CD4-positive, alpha-beta T cell treated with Interleukin-6 for 4 hours (primary cell): ENCODE measurements around the gene RASGRP4.
"Not testable (repeated sequence)": the region's sequence is repeated elsewhere in the genome, so short reads cannot be mapped to it uniquely, and the experiment has no call there.

Source experiments
- DNase-seq: peaks from one replicate; pipeline ENCODE4 v3.0.0-alpha.2; 2020; ENCODE audit warnings: mixed read lengths

The RASGRP4 gene

GRCh38 chr19:38412961-38413360 is 13.1 kb downstream of the RASGRP4 start:
- no peak for DNase-seq

DNA sequence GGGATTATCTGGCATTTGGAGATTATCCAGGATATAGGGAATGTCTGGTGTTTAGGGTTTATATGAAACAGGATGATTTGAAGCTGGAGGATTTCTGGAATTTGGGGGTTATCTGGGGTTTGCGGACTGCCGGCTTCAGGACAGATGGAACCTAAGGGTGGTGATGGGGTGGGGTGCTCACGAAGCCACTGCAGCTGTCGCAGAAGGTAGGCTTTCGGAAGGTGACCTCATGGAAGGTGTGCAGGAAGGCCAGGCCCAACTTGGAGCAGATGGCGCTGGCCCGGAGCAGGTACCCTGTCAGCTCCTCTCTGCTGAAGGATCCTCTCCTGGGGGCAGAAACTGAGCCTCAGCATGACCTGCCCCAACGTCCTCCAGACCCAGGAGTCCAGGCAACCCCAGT is 13.5 kb downstream of the RASGRP4 start:
- no peak for DNase-seq

- not testable (repeated sequence) for DNase-seq
These were observed 14.1 kb downstream of the RASGRP4 start for GRCh38 chr19:38411898-38412297.

GRCh38 chr19:38411041-38411712 is 14.8 kb downstream of the RASGRP4 start:
- no peak for DNase-seq

DNA sequence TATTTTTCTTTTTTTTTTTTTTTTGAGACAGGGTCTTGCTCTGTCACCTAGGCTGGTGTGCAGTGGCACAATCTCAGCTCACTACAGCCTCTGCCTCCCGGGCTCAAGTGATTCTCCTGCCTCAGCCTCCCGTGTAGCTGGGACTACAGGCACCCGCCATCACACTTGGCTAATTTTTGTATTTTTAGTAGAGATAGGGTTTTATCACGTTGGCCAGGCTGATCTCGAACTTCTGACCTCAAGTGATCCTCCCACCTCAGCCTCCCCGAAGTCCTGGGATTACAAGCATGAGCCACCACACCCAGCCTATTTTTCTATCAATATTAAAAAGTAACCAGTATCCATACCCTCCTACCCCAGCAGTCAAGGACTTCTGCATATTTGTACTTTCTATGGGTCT is 15.6 kb downstream of the RASGRP4 start:
- DNase-seq = not testable (repeated sequence)

DNA sequence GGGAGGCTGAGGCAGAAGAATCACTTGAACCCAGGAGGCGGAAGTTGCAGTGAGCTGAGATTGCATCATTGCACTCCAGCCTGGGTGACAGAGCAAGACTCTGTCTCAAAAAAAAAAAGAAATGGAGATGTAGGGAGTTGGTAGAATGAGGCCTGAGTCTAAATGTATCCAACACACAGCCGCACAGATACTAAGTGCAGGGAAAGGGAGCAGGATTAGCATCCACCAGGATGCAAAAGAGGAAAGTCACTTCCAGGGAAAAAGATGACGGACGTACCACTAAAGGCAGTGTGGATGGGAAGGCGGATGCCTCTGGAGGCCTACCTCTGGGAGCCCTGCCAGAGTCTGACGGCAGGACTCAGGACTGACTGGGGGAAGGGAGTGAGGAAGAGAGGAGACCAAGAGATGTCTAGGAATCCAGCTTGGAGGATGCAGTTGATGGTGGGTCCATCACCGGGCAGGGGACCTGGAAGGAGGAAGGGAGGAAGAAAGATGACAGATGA is 16.3 kb downstream of the RASGRP4 start:
- no peak for DNase-seq

GRCh38 chr19:38405276-38405675 is 20.7 kb downstream of the RASGRP4 start:
- no peak for DNase-seq

DNA sequence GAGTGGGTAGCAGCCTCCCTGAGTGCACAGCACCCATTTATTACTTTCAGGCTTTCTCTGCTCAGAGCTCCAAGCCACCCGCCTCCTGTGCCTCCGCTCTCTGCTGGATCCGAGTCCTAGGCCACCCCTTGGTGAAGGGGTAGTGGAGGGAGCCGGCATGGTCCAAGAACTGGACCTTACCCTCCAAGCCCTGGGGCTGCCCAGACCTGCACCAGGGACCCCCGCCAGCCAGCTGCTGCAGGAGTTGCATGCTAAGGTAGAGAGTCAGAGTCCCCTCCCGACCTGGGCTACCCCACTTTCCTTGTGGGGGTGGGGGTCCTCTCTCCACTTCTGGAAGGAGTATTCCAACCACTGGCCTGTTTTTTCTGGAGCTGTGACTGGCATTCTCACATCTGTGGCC is 21.2 kb downstream of the RASGRP4 start:
- DNase-seq = no peak

- peak; percentile 99 for DNase-seq
These were observed 22.9 kb downstream of the RASGRP4 start, which contains the start of gene FAM98C for GRCh38 chr19:38402967-38403674. TSS of gene FAM98C (plus strand) at chr19:38403093. CDS start at chr19:38403154, 61 bp downstream.

GRCh38 chr19:38402623-38402966 is 23.4 kb downstream of the RASGRP4 start:
- no peak for DNase-seq

DNA sequence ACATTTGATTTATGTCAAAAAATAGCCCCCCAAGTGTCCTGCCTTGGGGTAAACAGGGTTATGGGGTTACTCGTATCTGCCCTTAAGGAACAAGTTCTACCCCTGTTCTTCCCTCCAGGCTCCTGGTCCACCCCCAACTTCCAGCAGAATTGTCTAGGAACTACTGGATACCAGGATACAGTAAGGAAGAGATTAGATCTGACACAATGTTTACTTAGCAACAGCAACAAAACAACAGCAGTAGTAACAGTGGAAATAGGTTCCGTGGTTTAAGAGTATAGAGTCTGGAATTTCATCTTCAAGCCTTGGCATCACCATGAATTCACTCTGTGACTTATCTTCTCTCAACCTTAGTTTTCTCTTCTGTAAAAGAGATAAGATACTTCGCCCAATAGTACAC is 24.9 kb downstream of the RASGRP4 start:
- no peak for DNase-seq

DNA sequence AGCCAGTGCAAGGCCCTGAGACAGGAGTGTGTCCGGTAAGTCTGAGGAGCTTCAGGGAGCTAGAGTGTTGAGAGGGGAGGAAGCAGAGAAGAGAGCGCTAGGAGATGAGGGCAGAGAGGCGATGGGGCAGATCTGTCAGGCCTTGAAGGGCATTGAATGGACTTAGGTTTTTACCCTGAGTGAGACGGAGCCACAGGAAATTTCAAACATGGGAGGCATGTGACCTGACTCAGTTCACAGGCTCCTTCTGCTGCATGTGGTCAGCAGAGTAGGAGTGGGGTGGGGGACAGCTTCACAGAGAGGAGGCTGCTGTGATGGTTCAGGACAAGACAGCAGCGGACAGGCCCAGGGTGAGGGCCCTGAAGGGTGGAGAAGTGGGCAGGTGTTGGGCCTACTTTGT is 25.7 kb downstream of the RASGRP4 start:
- DNase-seq = no peak

DNA sequence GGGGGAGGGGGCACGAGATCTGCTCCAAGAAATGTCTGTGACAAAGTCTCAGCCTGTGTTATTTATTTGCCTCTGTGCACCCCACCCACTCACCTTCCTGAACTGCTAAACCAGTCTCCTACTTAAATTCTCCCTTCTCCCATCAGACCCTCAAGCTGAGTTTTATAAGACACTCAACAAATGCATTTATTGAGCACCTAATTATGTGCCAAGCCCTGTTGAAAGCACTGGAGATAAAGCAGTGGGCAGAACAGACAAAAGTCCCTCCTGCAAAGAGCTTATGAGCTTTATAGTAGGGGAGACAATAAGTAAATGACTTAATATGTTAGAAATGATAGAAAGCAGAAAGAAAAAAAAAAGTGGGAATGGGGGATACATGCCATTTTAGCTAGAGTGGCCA is 26.5 kb downstream of the RASGRP4 start:
- no peak for DNase-seq

- DNase-seq = no peak
These were observed 26.9 kb downstream of the RASGRP4 start for GRCh38 chr19:38399081-38399480.

DNA sequence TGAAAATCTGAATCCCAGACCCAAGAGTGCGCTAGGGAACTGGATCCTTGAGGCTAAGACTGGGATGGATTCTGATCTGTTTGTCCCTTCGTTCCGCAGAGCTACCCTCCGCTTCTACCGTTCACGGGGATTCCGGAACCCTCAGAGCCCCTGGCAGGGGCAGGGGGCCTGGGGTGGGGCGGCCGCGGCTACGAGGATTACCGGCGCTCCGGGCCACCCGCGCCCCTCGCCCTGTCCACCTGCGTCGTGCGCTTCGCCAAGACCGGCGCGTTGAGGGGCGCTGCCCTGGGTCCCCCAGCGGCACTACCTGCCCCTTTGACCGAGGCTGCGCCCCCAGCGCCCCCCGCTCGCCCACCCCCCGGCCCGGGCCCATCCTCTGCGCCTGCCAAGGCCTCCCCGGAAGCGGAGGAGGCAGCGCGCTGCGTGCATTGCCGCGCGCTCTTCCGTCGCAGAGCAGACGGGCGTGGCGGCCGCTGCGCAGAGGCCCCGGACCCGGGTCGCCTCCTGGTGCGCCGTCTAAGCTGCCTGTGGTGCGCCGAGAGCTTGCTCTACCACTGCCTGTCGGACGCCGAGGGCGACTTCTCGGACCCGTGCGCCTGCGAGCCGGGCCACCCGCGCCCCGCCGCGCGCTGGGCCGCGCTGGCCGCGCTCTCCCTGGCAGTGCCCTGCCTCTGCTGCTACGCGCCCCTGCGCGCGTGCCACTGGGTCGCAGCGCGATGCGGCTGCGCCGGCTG is 30.5 kb downstream of the RASGRP4 start:
- DNase-seq = peak; percentile 61

- peak; percentile 78 for DNase-seq
These were observed 31.5 kb downstream of the RASGRP4 start for GRCh38 chr19:38394488-38394887.

- DNase-seq = no peak
These were observed 33.2 kb downstream of the RASGRP4 start for GRCh38 chr19:38392707-38393308.

- no peak for DNase-seq
These were observed 34.0 kb downstream of the RASGRP4 start for GRCh38 chr19:38391911-38392464.

- DNase-seq = no peak
These were observed 35.8 kb downstream of the RASGRP4 start for GRCh38 chr19:38389957-38390924.

DNA sequence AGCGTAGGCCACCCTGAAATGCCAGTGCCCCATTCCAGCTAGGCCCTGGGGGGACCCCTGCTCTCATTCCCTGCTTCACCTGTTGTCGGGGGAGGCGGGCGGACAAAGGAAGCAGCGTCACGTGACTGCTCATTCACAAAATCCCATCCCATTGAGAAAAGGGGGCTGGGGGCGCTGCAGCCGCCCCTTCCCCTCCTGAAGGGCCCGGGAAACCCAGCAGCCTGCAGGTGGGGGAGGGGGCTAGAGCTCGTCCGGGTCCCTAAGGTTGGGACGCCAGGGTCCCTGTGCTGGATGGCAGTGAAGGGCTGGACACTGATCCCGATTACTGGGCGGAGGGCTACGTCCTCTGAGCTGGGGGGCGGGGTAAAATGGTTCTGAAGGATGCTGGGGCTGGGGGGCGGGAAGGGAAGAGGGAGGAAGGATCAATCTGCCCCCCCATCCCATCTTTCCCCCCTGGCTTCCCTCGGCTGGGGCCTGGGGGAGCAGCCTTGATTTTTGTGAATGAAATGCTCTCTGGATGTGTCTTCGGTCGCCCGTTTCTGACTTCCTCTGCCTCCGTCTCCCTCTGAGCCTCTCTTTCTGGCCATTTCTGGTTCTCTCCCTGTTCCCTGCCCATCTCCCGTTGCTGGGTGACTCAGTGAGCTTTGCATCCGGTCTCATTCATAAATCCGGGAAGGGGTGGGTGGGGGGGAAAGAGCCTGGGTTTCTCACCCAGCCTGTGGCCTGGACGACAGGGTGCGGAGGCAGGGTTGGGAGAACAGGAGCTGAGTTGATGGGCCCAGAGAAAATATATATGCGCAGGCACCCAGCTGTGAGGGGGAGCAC is 36.7 kb downstream of the RASGRP4 start:
- peak; percentile 35 for DNase-seq
